Kidney (tissue), 14 donors: ENCODE data around the gene ZBTB7A. TPM values are rescaled to one million over a fixed set of nuclear protein-coding genes. Genes with fewer than 3 reads are reported as not detected.

Experiments used
- DNase-seq, 5 donors: peaks; one replicate each; pipeline ENCODE4 v3.0.0-alpha.2; 2013 to 2020
- FAIRE-seq: peaks from 2 replicates; lab custom pipeline; 2012; peaks lifted over from hg19 to GRCh38; lab: Jason Lieb, UNC
- H3K27ac ChIP-seq, 2 donors: one replicate each; pipeline ENCODE4 v1.7.0; 2013; ENCODE audit warnings: low read depth in 2 of 2, low read length in 2 of 2, inconsistent platforms in 1 of 2
- H3K27me3 ChIP-seq: one replicate; pipeline ENCODE4 v1.7.1; 2013; ENCODE audit warnings: low read length, inconsistent platforms; ENCODE audit not compliant: control insufficient read depth, insufficient read depth
- H3K36me3 ChIP-seq, 3 donors: one replicate each; pipeline versions ENCODE4 v1.7.0 to v1.7.1; 2013; ENCODE audit warnings: low read length in 3 of 3, control low read depth in 1 of 3, inconsistent platforms in 1 of 3; ENCODE audit not compliant: insufficient read depth in 3 of 3, control insufficient read depth in 2 of 3
- H3K4me1 ChIP-seq, 3 donors: one replicate each; pipeline versions ENCODE4 v1.7.0 to v1.7.1; 2013; ENCODE audit warnings: low read length in 3 of 3, inconsistent platforms in 1 of 3, low read depth in 1 of 3; ENCODE audit not compliant: control insufficient read depth in 2 of 3, insufficient read depth in 2 of 3
- H3K4me3 ChIP-seq, 3 donors: one replicate each; pipeline versions ENCODE4 v1.7.0 to v1.8.1; 2013; ENCODE audit warnings: low read length in 3 of 3, control low read depth in 1 of 3, inconsistent platforms in 1 of 3
- H3K9ac ChIP-seq, 3 donors: one replicate each; pipeline versions ENCODE4 v1.7.0 to v1.7.1; 2013; ENCODE audit warnings: low read length in 3 of 3, control low read depth in 1 of 3, inconsistent platforms in 1 of 3
- H3K9me3 ChIP-seq, 3 donors: one replicate each; pipeline versions ENCODE4 v1.7.0 to v1.7.1; 2013; ENCODE audit warnings: low read length in 3 of 3, control low read depth in 1 of 3, inconsistent platforms in 1 of 3; ENCODE audit not compliant: control insufficient read depth in 2 of 3, insufficient read depth in 1 of 3
- CTCF ChIP-seq: IDR thresholded peaks from 3 replicates; pipeline ENCODE4 v1.5.1; 2012; ENCODE audit warnings: mild to moderate bottlenecking, moderate library complexity, borderline replicate concordance; ENCODE audit not compliant: insufficient read depth; ENCODE audit errors: extremely low read depth
- intact Hi-C: fragments of 100-400 bp; cut with DNase I; formaldehyde crosslinking; loops from one replicate; pipeline ENCODE4 v1.11.1; 2022
- polyA plus RNA-seq: library from polyadenylated mRNA; stranded (reverse); fragments of 350-450 nt; fragmentation: Illumina TruSeq; extraction: RNeasy Lipid Tissue Mini Kit (QIAGEN cat#74804); gene quantifications from one replicate; pipeline ENCODE4 v1.2.3, GENCODE V29; 2014; ENCODE audit warnings: low read depth, low replicate concordance; ENCODE audit not compliant: insufficient read depth
- total RNA-seq: library from RNA; stranded (reverse); fragmentation: NEBNext Ultra II Directional; extraction: Animal tissue kit (Norgen Biotek cat#: 25700); gene quantifications from one replicate; pipeline ENCODE4 v1.2.1, GENCODE V29; 2021
- donor health status: control.
- donor health status: control.
- donor health status: control.
- donor health status: control.
- donor health status: control.
- donor health status: DM: yes; HTN: yes; CAD: no.
- donor health status: Normal renal cell carcinoma (clear cell type).

The ZBTB7A gene
- total and polyA plus RNA-seq, 2 donors from 2014 or later: 8.9 to 53.2 TPM

DNA sequence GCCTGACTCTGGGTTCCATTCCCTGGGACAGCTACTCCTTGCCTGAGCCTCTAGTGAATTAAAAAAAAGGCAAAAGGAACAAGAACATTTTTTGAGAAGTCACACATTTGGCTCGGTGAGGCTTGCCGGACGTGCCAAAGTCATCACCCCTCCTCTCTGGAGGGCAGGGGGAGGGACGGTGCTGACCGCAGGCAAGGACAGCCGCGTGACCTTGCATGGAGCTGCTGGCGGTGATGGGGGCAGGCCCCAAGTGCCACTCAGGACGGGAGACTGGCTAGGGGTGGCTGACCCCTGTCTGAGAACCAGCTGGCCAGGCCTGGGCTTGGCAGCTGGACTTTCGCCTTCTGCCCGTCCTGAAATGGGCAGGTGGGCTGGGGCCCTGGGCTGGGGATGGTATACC, 30.8 kb upstream of the ZBTB7A start:
- Histone ChIP-seq H3K27me3 (no peaks in the 10 kb centered on the region), H3K4me3 (no peak overlapping the region), H3K27ac (peak overlapping the region; percentile 32 to 57), H3K9ac (no peak overlapping the region), H3K9me3 (no peaks in the 10 kb centered on the region), H3K36me3 (peaks cover 0 to 4% (median 0%) of the 10 kb centered on the region in 3 donors), H3K4me1 (peaks cover 0 to 5% (median 0%) of the 10 kb centered on the region in 3 donors)
- TF ChIP-seq CTCF: no peak
- no peak for FAIRE-seq
- DNase-seq: peak in 1 of 5 donors; percentile 86
- intact Hi-C loops: no loop called here

GRCh38 chr19:4096049-4096892, 29.6 kb upstream of the ZBTB7A start:
- FAIRE-seq (no peak), DNase-seq (no peak)
- no peak for TF ChIP-seq CTCF
- no peak overlapping the region for H3K4me3 ChIP-seq
- H3K36me3 ChIP-seq: peaks cover 0 to 2% (median 0%) of the 10 kb centered on the region in 3 donors
- H3K27ac ChIP-seq: no peak overlapping the region
- H3K9ac ChIP-seq: no peak overlapping the region
- H3K27me3 ChIP-seq: no peaks in the 10 kb centered on the region
- H3K9me3 ChIP-seq: no peaks in the 10 kb centered on the region
- peaks cover 0 to 5% (median 0%) of the 10 kb centered on the region in 3 donors for H3K4me1 ChIP-seq
- intact Hi-C loops: no loop called here

- no peak overlapping the region for H3K4me3 ChIP-seq
- no peak overlapping the region for H3K9ac ChIP-seq
- peaks cover 0 to 2% (median 0%) of the 10 kb centered on the region in 3 donors for H3K36me3 ChIP-seq
- DNase-seq (no peak), FAIRE-seq (no peak)
- H3K9me3 ChIP-seq: no peaks in the 10 kb centered on the region
- H3K27ac ChIP-seq: no peak overlapping the region
- H3K4me1 ChIP-seq: peaks cover 0 to 5% (median 0%) of the 10 kb centered on the region in 3 donors
- TF ChIP-seq CTCF: no peak
- intact Hi-C loops: no loop called here
- H3K27me3 ChIP-seq: no peaks in the 10 kb centered on the region
These were observed 28.8 kb upstream of the ZBTB7A start for GRCh38 chr19:4095488-4095844.
